GM10266 (cell line): ENCODE results near the gene NINL.

Source experiments
- DNase-seq: peaks from one replicate; pipeline ENCODE4 v3.0.0; 2012; ENCODE audit errors: extremely low spot score
- TF ChIP-seq, protein P1 (sequence below): IDR thresholded peaks from 2 replicates; pipeline ENCODE4 v1.5.1; 2012; ENCODE audit warnings: mild to moderate bottlenecking, low read depth; ENCODE audit not compliant: control insufficient read depth, insufficient read depth; ENCODE audit errors: missing control alignments

The NINL gene

GRCh38 chr20:25526446-25526845 lies 58.9 kb downstream of the NINL start:
- no peak for DNase-seq
- TF ChIP-seq, protein P1, sequence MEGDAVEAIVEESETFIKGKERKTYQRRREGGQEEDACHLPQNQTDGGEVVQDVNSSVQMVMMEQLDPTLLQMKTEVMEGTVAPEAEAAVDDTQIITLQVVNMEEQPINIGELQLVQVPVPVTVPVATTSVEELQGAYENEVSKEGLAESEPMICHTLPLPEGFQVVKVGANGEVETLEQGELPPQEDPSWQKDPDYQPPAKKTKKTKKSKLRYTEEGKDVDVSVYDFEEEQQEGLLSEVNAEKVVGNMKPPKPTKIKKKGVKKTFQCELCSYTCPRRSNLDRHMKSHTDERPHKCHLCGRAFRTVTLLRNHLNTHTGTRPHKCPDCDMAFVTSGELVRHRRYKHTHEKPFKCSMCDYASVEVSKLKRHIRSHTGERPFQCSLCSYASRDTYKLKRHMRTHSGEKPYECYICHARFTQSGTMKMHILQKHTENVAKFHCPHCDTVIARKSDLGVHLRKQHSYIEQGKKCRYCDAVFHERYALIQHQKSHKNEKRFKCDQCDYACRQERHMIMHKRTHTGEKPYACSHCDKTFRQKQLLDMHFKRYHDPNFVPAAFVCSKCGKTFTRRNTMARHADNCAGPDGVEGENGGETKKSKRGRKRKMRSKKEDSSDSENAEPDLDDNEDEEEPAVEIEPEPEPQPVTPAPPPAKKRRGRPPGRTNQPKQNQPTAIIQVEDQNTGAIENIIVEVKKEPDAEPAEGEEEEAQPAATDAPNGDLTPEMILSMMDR, result no peak

DNA sequence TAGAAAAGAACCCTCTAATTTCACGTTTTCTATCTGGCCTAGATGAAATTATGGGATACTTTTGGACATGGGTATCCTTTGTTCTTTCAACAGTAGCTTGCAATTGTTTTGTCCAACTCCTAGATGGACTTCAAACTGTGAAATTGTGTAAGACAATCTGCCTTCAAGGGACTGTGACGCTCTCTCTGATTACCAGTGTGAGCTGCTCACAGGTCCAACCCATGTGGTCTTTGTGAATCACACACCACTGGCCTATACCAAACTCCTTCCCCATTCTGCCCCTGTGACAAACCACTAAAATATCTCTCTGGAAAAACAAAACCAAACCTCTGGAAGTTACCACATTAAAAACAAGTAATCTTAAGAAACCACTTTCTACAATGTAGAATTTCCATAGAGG lies 59.5 kb downstream of the NINL start:
- no peak for DNase-seq
- TF ChIP-seq, protein P1, result no peak

GRCh38 chr20:25525295-25525694 lies 60.0 kb downstream of the NINL start:
- TF ChIP-seq, protein P1, result no peak
- no peak for DNase-seq

DNA sequence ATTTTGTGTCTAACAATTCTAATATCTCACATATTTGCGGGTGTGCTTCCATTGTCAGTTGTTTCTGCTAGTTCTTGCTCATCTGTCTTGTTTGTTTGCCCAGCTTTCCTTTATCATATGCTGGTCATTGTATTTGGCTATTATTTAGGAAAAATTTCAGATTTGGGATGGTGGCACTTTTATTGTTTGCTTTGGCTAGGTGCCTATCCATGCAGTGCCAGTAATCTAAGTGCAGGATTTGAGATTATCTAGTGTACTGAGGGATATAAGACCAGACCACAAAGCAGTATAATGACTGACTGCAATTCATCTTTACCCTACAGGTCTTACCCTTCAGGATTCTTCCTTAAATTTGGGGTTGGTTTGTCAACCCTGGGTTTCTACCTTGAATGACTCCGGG lies 63.9 kb downstream of the NINL start:
- DNase-seq, result no peak
- TF ChIP-seq, protein P1, result no peak

- TF ChIP-seq, protein P1, result no peak
- no peak for DNase-seq
These were observed 68.2 kb downstream of the NINL start for GRCh38 chr20:25517124-25517523.

- no peak for DNase-seq
- TF ChIP-seq, protein P1, result no peak
These were observed 70.5 kb downstream of the NINL start for GRCh38 chr20:25514747-25515340.

- no peak for DNase-seq
- TF ChIP-seq, protein P1, result no peak
These were observed 71.1 kb downstream of the NINL start for GRCh38 chr20:25514195-25514594.
